Prostate gland (tissue), 2 donors: Measurements from ENCODE around the gene FOXC2. TPM values are rescaled to one million over a fixed set of nuclear protein-coding genes. Genes with fewer than 3 reads are reported as not detected.
A peak's percentile ranks its signal among the peaks of the same experiment; 100 is the strongest.

Source experiments
- DNase-seq: peaks from one replicate; pipeline ENCODE4 v3.0.0-alpha.2; 2019; ENCODE audit warnings: low spot score
- H3K27ac ChIP-seq, 2 donors: fragments of 200-600 bp; sonication (generic); 2 replicates each; pipeline ENCODE4 v1.5.1; 2017 to 2019
- H3K27me3 ChIP-seq: fragments of 200-600 bp; sonication (generic); replicated peaks from 2 replicates; pipeline ENCODE4 v1.5.1; 2019; ENCODE audit not compliant: insufficient read depth
- H3K36me3 ChIP-seq, 2 donors: fragments of 200-600 bp; sonication (generic); 1 replicate in 1 of 2; 2 replicates in 1 of 2; pipeline versions ENCODE4 v1.5.1 to v1.8.1; 2017 to 2019
- H3K4me1 ChIP-seq: fragments of 200-600 bp; sonication (generic); replicated peaks from 2 replicates; pipeline ENCODE4 v1.5.1; 2019
- H3K4me3 ChIP-seq, 2 donors: fragments of 200-600 bp; sonication (generic); 2 replicates each; pipeline ENCODE4 v1.5.1; 2017 to 2019
- H3K9me3 ChIP-seq: fragments of 200-600 bp; sonication (generic); 2 replicates; pipeline ENCODE4 v1.5.1; 2017
- CTCF ChIP-seq, 4 experiments: fragments of 200-600 bp in 2 of 4; fragments of 450-650 bp in 2 of 4; sonication (generic) in 2 of 4; IDR thresholded peaks; 1 replicate in 3 of 4; 2 replicates in 1 of 4; pipeline ENCODE4 v1.5.1; 2016 to 2019; ENCODE audit warnings: antibody characterized with exemption in 4 of 4, mild to moderate bottlenecking in 2 of 4, moderate library complexity in 2 of 4
- POLR2A ChIP-seq: fragments of 450-650 bp; IDR thresholded peaks from one replicate; pipeline ENCODE4 v1.6.1; 2016; ENCODE audit warnings: antibody characterized with exemption, mild to moderate bottlenecking
- POLR2AphosphoS5 ChIP-seq: sonication (generic); formaldehyde crosslinking; IDR thresholded peaks from one replicate; pipeline ENCODE4 v1.6.1; 2017; ENCODE audit warnings: antibody characterized with exemption
- WGBS: methylation state at CpG from one replicate; pipeline ENCODE4 v1.1.5; 2018; 5-methylcytosine and 5-hydroxymethylcytosine counted together
- intact Hi-C: fragments of 100-400 bp; cut with DNase I; formaldehyde crosslinking; loops from one replicate; pipeline ENCODE4 v1.14.2; 2022
- total RNA-seq, 2 donors: library from RNA; depleted of rRNA; stranded (reverse); fragments of >200 nt; gene quantifications; one replicate each; pipeline ENCODE4 v1.1.0, GENCODE V29; 2016

FOXC2 gene
- total RNA-seq, 2 donors from 2014 or later = 0.41 to 6.5 TPM

GRCh38 chr16:86549893-86550190, 16.8 kb upstream of the FOXC2 start:
- intact Hi-C loops = no loop called here
- DNase-seq = no peak
- no peak overlapping the region for H3K4me3 ChIP-seq
- H3K9me3 ChIP-seq = no peaks in the 10 kb centered on the region
- H3K27me3 ChIP-seq = no peaks in the 10 kb centered on the region
- 89% methylated on average over 4 of the region's 7 CpGs for WGBS
- peaks cover 13% of the 10 kb centered on the region for H3K4me1 ChIP-seq
- H3K36me3 ChIP-seq = peaks cover 0 to 5% of the 10 kb centered on the region in 2 donors
- no peak overlapping the region for H3K27ac ChIP-seq
- TF ChIP-seq CTCF (IDR thresholded peaks at IDR 0.05) (no peak), POLR2A (no peak), POLR2AphosphoS5 (no peak)

- Histone ChIP-seq H3K4me3 (no peak overlapping the region), H3K4me1 (peaks cover 13% of the 10 kb centered on the region), H3K9me3 (no peaks in the 10 kb centered on the region), H3K27me3 (no peaks in the 10 kb centered on the region), H3K27ac (no peak overlapping the region), H3K36me3 (peaks cover 0 to 5% of the 10 kb centered on the region in 2 donors)
- 83% methylated on average over 5 of the region's 5 CpGs for WGBS
- TF ChIP-seq CTCF (IDR thresholded peaks at IDR 0.05) (no peak), POLR2AphosphoS5 (no peak), POLR2A (no peak)
- intact Hi-C loops = no loop called here
- no peak for DNase-seq
Observed at GRCh38 chr16:86550281-86550680, 16.3 kb upstream of the FOXC2 start.

GRCh38 chr16:86553356-86553755, 13.3 kb upstream of the FOXC2 start:
- no peak for TF ChIP-seq CTCF (IDR thresholded peaks at IDR 0.05)
- TF ChIP-seq POLR2A = no peak
- TF ChIP-seq POLR2AphosphoS5 = no peak

GRCh38 chr16:86554599-86554916, 12.1 kb upstream of the FOXC2 start:
- Histone ChIP-seq H3K27me3 (no peaks in the 10 kb centered on the region), H3K27ac (peak overlapping the region; percentile 79 to 80), H3K36me3 (peaks cover 0 to 5% of the 10 kb centered on the region in 2 donors), H3K4me3 (peak overlapping the region; percentile 79 to 87), H3K4me1 (no peaks in the 10 kb centered on the region), H3K9me3 (no peaks in the 10 kb centered on the region)
- WGBS = 3% methylated on average over 10 of the region's 10 CpGs
- DNase-seq = no peak
- intact Hi-C loops = no loop called here
- no peak for TF ChIP-seq CTCF (IDR thresholded peaks at IDR 0.05)
- no peak for TF ChIP-seq POLR2A
- no peak for TF ChIP-seq POLR2AphosphoS5

More at GRCh38 chr16:86553356-86553755, 13.3 kb upstream of the FOXC2 start:
- no peak for DNase-seq
- intact Hi-C loops = no loop called here
- WGBS = 96% methylated on average over 22 of the region's 22 CpGs
- H3K27me3 ChIP-seq = no peaks in the 10 kb centered on the region
- no peak overlapping the region for H3K27ac ChIP-seq
- H3K9me3 ChIP-seq = no peaks in the 10 kb centered on the region
- H3K4me3 ChIP-seq = no peak overlapping the region
- H3K36me3 ChIP-seq = peaks cover 0 to 5% of the 10 kb centered on the region in 2 donors
- H3K4me1 ChIP-seq = no peaks in the 10 kb centered on the region

- intact Hi-C loops = no loop called here
- Histone ChIP-seq H3K27me3 (no peaks in the 10 kb centered on the region), H3K4me3 (peak within 1 kb of the TSS; percentile 79 to 87), H3K4me1 (no peaks in the 10 kb centered on the region), H3K9me3 (no peaks in the 10 kb centered on the region), H3K36me3 (peaks cover 0 to 5% of the 10 kb centered on the region in 2 donors), H3K27ac (peak within 1 kb of the TSS; percentile 79 to 80)
- TF ChIP-seq POLR2A (peak; percentile 63), POLR2AphosphoS5 (peak; percentile 99), CTCF (IDR thresholded peaks at IDR 0.05) (peak in 1 of 4 experiments; percentile 35)
- peak; percentile 86 for DNase-seq
- WGBS = 4% methylated on average over 57 of the region's 70 CpGs
Observed at GRCh38 chr16:86554917-86555703, 11.5 kb upstream of the FOXC2 start, which contains the start of gene MTHFSD. TSS of gene MTHFSD (minus strand) at chr16:86555235. CDS start at chr16:86555184, 51 bp downstream.
